ENCODE measurements around the gene PANX1. TPM values are rescaled to one million over a fixed set of nuclear protein-coding genes. Genes with fewer than 3 reads are reported as not detected.

PANX1 gene
- total RNA-seq, 1 experiment from 2014 or later: 22.9 TPM

DNA sequence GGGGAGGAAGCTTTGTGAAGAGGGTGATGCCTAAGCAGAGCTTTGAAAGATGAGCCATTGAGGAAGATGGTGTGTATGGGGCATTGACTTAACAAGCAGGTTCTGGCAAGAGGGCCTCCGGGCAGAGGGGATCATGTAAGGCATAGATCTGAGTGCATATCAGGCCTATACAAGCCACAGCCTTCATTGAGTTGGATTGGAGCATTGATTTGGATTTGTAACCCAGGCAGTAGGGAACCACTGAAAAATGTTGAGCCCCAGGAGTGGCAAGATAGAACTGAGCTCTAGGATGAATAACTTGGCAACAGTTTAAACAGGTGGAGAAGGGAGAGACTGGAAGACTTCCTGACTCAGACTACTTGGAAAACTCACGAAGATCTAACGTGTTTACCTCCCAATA, 21.4 kb downstream of the PANX1 start:
- no peaks in the 10 kb centered on the region for H3K27me3 Mint-ChIP-seq (ENCODE audit: low read depth)
- no peak for ATAC-seq
- no peak for DNase-seq (ENCODE audit: low spot score)
- POLR2A ChIA-PET: interaction anchor here (1.0 kb wide), 1 partner anchor 8 kb away, joined by 3 read pairs; no protein-coding TSS in a partner anchor
- CTCF ChIA-PET: interaction anchor here (1.6 to 2.4 kb wide), 2 partner anchors 228 to 255 kb away, joined by 6 to 9 read pairs; no protein-coding TSS in a partner anchor
- H3K9me3 Mint-ChIP-seq: no peaks in the 10 kb centered on the region
- peaks cover 78% of the 10 kb centered on the region for H3K4me1 Mint-ChIP-seq
- no peak overlapping the region for H3K27ac Mint-ChIP-seq
- H3K36me3 Mint-ChIP-seq: peaks cover 8% of the 10 kb centered on the region
- no peak for TF ChIP-seq JAZF1 (CRISPR knock-in tag; IDR thresholded peaks at IDR 0.05)
- TF ChIP-seq NFYB (CRISPR knock-in tag; conservative IDR thresholded peaks at IDR 0.05; ENCODE audit: low read depth): no peak
- H3K4me3 Mint-ChIP-seq: no peak overlapping the region

DNA sequence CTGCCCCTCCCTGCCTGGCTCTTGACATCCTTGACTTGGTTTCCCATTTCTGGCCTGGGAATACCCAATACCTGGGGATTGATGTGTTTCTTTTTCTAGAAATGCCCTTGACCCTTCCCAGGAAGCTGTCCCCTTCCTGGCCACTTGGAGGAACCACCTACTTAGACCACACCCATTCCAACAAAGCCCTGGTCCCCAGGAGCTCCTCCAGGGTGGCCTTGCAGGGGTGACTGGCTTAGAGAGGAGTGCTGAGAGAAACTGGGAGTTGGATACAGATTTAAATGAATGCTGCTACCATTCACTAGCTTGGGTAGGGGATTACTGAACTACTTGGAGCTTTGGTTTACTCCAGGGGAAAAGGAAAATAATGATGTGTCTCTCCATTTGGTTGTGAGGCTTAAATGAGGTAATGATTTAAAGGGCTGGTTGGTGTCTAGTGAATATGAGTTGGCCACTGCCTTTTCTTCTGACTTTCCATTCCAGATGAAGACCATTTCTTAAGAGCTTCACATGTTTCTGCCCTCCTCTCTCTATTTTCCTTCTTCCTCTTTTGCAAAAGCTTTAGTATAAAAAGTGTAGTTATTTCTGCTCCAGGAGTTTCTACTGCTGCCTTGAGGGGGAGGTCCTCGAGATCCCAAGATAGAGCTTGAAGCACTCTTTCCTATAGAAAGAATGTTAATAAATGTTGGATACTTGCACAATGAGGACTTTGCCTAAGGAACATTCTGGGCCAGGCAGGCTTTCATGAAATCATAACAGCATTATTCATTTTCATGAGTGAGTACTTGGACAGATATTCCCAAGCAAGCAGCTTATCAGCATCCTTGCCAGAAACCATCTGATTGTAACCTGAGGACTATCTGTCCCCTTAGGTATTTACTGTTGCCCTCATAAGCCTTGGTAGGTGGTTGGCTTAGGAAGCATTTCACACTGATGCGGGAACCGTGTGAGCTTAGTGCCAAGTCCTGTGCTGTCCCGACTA, 22.4 kb downstream of the PANX1 start:
- H3K36me3 Mint-ChIP-seq: peaks cover 14% of the 10 kb centered on the region
- peak; percentile 31; the same call in 1 of the 2 replicates for ATAC-seq
- peak overlapping the region; percentile 25; the same call in 1 of the 2 replicates for H3K27ac Mint-ChIP-seq
- peaks cover 73% of the 10 kb centered on the region for H3K4me1 Mint-ChIP-seq
- CTCF ChIA-PET: interaction anchor here (1.0 to 2.4 kb wide), 4 partner anchors 22 to 371 kb away, joined by 3 to 9 read pairs (median 5); partner anchors contain the start of gene PANX1
- peaks cover 4% of the 10 kb centered on the region for H3K9me3 Mint-ChIP-seq
- POLR2A ChIA-PET: interaction anchor here (1.0 to 1.1 kb wide), 2 partner anchors 9 to 19 kb away, joined by 3 read pairs; no protein-coding TSS in a partner anchor
- no peaks in the 10 kb centered on the region for H3K27me3 Mint-ChIP-seq (ENCODE audit: low read depth)
- no peak overlapping the region for H3K4me3 Mint-ChIP-seq
- no peak for DNase-seq (ENCODE audit: low spot score)
- TF ChIP-seq ZNF423 (CRISPR knock-in tag; IDR thresholded peaks at IDR 0.05) (no peak), SP1 (CRISPR knock-in tag; conservative IDR thresholded peaks at IDR 0.05) (no peak), ETV6 (CRISPR knock-in tag; IDR thresholded peaks at IDR 0.05) (no peak), FOXJ3 (CRISPR knock-in tag; IDR thresholded peaks at IDR 0.05; ENCODE audit: borderline replicate concordance) (no peak)
- TF ChIP-seq, protein P1, sequence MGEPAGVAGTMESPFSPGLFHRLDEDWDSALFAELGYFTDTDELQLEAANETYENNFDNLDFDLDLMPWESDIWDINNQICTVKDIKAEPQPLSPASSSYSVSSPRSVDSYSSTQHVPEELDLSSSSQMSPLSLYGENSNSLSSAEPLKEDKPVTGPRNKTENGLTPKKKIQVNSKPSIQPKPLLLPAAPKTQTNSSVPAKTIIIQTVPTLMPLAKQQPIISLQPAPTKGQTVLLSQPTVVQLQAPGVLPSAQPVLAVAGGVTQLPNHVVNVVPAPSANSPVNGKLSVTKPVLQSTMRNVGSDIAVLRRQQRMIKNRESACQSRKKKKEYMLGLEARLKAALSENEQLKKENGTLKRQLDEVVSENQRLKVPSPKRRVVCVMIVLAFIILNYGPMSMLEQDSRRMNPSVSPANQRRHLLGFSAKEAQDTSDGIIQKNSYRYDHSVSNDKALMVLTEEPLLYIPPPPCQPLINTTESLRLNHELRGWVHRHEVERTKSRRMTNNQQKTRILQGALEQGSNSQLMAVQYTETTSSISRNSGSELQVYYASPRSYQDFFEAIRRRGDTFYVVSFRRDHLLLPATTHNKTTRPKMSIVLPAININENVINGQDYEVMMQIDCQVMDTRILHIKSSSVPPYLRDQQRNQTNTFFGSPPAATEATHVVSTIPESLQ (CRISPR knock-in tag; IDR thresholded peaks at IDR 0.05): no peak

DNA sequence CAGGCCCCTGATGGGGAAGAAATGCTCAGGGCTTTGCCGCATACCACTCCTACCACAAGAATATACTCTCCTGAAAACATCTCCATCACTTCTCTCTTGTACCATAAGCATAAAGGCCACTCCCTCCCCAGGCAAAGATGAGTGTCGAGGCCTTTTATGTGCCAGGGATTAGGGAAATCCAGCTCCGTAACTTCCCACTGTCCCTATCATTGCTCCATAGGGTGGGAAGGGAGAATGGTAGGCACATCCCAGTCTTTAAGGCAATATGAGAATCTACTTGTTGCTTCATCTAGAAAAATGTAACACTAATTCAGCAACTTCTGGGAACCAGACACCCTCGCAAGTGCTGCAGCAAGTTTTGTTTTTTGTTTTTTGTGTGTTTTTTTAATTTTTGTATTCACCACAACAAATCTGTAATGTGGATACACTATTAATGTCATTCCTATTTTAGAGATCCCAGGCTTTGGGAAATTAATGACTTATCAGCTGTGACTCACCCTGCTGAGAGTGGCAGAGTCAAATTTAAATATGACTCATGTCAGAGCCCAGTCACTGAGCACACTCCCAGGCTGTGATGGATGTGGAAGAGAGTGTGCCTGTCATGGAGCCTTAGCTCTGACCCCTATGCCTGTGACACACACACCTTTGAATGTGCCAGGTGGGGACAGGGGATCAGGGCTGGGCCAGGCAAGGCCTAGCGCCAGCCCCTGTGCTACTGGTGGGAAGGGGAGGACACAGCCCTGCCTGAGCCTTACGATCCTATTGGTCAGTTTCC, 23.4 kb downstream of the PANX1 start:
- H3K9me3 Mint-ChIP-seq: peaks cover 8% of the 10 kb centered on the region
- peak; percentile 64 for ATAC-seq
- no peak overlapping the region for H3K4me3 Mint-ChIP-seq
- CTCF ChIA-PET: interaction anchor here (1.0 to 2.4 kb wide), 2 partner anchors 257 to 369 kb away, joined by 3 to 9 read pairs; no protein-coding TSS in a partner anchor
- H3K4me1 Mint-ChIP-seq: peaks cover 64% of the 10 kb centered on the region
- no peak for DNase-seq (ENCODE audit: low spot score)
- peak overlapping the region; percentile 60; the same call in 1 of the 2 replicates for H3K27ac Mint-ChIP-seq
- no peak for TF ChIP-seq NFATC4 (CRISPR knock-in tag; IDR thresholded peaks at IDR 0.05)
- TF ChIP-seq JAZF1 (CRISPR knock-in tag; IDR thresholded peaks at IDR 0.05): no peak
- TF ChIP-seq ZBTB21 (CRISPR knock-in tag; IDR thresholded peaks at IDR 0.05; ENCODE audit: borderline replicate concordance): no peak
- TF ChIP-seq, protein P2, sequence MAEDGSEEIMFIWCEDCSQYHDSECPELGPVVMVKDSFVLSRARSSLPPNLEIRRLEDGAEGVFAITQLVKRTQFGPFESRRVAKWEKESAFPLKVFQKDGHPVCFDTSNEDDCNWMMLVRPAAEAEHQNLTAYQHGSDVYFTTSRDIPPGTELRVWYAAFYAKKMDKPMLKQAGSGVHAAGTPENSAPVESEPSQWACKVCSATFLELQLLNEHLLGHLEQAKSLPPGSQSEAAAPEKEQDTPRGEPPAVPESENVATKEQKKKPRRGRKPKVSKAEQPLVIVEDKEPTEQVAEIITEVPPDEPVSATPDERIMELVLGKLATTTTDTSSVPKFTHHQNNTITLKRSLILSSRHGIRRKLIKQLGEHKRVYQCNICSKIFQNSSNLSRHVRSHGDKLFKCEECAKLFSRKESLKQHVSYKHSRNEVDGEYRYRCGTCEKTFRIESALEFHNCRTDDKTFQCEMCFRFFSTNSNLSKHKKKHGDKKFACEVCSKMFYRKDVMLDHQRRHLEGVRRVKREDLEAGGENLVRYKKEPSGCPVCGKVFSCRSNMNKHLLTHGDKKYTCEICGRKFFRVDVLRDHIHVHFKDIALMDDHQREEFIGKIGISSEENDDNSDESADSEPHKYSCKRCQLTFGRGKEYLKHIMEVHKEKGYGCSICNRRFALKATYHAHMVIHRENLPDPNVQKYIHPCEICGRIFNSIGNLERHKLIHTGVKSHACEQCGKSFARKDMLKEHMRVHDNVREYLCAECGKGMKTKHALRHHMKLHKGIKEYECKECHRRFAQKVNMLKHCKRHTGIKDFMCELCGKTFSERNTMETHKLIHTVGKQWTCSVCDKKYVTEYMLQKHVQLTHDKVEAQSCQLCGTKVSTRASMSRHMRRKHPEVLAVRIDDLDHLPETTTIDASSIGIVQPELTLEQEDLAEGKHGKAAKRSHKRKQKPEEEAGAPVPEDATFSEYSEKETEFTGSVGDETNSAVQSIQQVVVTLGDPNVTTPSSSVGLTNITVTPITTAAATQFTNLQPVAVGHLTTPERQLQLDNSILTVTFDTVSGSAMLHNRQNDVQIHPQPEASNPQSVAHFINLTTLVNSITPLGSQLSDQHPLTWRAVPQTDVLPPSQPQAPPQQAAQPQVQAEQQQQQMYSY (CRISPR knock-in tag; IDR thresholded peaks at IDR 0.05): peak; percentile 91
- TF ChIP-seq, protein P3, sequence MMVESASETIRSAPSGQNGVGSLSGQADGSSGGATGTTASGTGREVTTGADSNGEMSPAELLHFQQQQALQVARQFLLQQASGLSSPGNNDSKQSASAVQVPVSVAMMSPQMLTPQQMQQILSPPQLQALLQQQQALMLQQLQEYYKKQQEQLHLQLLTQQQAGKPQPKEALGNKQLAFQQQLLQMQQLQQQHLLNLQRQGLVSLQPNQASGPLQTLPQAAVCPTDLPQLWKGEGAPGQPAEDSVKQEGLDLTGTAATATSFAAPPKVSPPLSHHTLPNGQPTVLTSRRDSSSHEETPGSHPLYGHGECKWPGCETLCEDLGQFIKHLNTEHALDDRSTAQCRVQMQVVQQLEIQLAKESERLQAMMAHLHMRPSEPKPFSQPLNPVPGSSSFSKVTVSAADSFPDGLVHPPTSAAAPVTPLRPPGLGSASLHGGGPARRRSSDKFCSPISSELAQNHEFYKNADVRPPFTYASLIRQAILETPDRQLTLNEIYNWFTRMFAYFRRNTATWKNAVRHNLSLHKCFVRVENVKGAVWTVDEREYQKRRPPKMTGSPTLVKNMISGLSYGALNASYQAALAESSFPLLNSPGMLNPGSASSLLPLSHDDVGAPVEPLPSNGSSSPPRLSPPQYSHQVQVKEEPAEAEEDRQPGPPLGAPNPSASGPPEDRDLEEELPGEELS (CRISPR knock-in tag; IDR thresholded peaks at IDR 0.05): no peak
- no peak for TF ChIP-seq SOX15 (CRISPR knock-in tag; IDR thresholded peaks at IDR 0.05)
- TF ChIP-seq, protein P4, sequence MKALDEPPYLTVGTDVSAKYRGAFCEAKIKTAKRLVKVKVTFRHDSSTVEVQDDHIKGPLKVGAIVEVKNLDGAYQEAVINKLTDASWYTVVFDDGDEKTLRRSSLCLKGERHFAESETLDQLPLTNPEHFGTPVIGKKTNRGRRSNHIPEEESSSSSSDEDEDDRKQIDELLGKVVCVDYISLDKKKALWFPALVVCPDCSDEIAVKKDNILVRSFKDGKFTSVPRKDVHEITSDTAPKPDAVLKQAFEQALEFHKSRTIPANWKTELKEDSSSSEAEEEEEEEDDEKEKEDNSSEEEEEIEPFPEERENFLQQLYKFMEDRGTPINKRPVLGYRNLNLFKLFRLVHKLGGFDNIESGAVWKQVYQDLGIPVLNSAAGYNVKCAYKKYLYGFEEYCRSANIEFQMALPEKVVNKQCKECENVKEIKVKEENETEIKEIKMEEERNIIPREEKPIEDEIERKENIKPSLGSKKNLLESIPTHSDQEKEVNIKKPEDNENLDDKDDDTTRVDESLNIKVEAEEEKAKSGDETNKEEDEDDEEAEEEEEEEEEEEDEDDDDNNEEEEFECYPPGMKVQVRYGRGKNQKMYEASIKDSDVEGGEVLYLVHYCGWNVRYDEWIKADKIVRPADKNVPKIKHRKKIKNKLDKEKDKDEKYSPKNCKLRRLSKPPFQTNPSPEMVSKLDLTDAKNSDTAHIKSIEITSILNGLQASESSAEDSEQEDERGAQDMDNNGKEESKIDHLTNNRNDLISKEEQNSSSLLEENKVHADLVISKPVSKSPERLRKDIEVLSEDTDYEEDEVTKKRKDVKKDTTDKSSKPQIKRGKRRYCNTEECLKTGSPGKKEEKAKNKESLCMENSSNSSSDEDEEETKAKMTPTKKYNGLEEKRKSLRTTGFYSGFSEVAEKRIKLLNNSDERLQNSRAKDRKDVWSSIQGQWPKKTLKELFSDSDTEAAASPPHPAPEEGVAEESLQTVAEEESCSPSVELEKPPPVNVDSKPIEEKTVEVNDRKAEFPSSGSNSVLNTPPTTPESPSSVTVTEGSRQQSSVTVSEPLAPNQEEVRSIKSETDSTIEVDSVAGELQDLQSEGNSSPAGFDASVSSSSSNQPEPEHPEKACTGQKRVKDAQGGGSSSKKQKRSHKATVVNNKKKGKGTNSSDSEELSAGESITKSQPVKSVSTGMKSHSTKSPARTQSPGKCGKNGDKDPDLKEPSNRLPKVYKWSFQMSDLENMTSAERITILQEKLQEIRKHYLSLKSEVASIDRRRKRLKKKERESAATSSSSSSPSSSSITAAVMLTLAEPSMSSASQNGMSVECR (CRISPR knock-in tag; IDR thresholded peaks at IDR 0.05; ENCODE audit: borderline replicate concordance): no peak
- no peaks in the 10 kb centered on the region for H3K27me3 Mint-ChIP-seq (ENCODE audit: low read depth)
- H3K36me3 Mint-ChIP-seq: peaks cover 23% of the 10 kb centered on the region
- POLR2A ChIA-PET: no interaction called here

Measured in WTC11 (cell line).